HEK293 (cell line): ENCODE results near the gene NDST1.
A peak's percentile ranks its signal among the peaks of the same experiment; 100 is the strongest.

Source experiments
- CTCF ChIP-seq: fragments of 450-650 bp; formaldehyde crosslinking; IDR thresholded peaks from 2 replicates; pipeline ENCODE4 v1.5.1; 2016; ENCODE audit warnings: missing biosample characterization, missing genetic modification characterization
- ZNF488 ChIP-seq: fragments of 450-650 bp; formaldehyde crosslinking; IDR thresholded peaks from 2 replicates; pipeline ENCODE4 v1.5.1; 2016; ENCODE audit warnings: missing biosample characterization, missing genetic modification characterization

GRCh38 chr5:150560401-150561191 lies 52.7 kb downstream of the NDST1 start:
- TF ChIP-seq CTCF (peak; percentile 46), ZNF488 (no peak)
